Ovary (tissue), 9 donors: ENCODE measurements around the gene UQCC2. TPM values are rescaled to one million over a fixed set of nuclear protein-coding genes. Genes with fewer than 3 reads are reported as not detected.

Experiments used
- DNase-seq, 5 donors: peaks; one replicate each; pipeline ENCODE4 v3.0.0-alpha.2; 2019 to 2020
- H3K27ac ChIP-seq, 2 donors: fragments of 200-600 bp; one replicate each; pipeline versions ENCODE4 v1.5.1 to v1.8.0; 2019 to 2022
- H3K27me3 ChIP-seq: fragments of 200-600 bp; one replicate; pipeline ENCODE4 v1.8.0; 2022
- H3K36me3 ChIP-seq: fragments of 200-600 bp; sonication (generic); one replicate; pipeline ENCODE4 v1.5.1; 2019
- H3K4me1 ChIP-seq: one replicate; pipeline ENCODE4 v1.8.1; 2013; ENCODE audit warnings: mild to moderate bottlenecking, moderate library complexity; ENCODE audit not compliant: insufficient read depth
- H3K4me3 ChIP-seq: fragments of 200-600 bp; sonication (generic); one replicate; pipeline ENCODE4 v1.5.1; 2017
- H3K9me3 ChIP-seq, 2 donors: fragments of 200-600 bp in 1 of 2; sonication (generic) in 1 of 2; one replicate each; pipeline versions ENCODE4 v1.5.1 to v1.8.1; 2013 to 2019; ENCODE audit warnings: mild to moderate bottlenecking in 1 of 2, moderate library complexity in 1 of 2
- EP300 ChIP-seq: sonication (generic); formaldehyde crosslinking; IDR thresholded peaks from one replicate; pipeline ENCODE4 v1.6.1; 2017; ENCODE audit warnings: antibody characterized with exemption
- POLR2A ChIP-seq: fragments of 450-650 bp; IDR thresholded peaks from one replicate; pipeline ENCODE4 v1.6.1; 2017; ENCODE audit warnings: antibody characterized with exemption, mild to moderate bottlenecking, moderate library complexity
- WGBS, 3 donors: extraction: QIAGEN DNeasy Blood & Tissue Kit in 1 of 3; methylation state at CpG; one replicate each; pipeline versions ENCODE4 v1.1.5 to v1.1.7; 2013 to 2017; 5-methylcytosine and 5-hydroxymethylcytosine counted together
- intact Hi-C, 4 donors: fragments of 100-400 bp; cut with DNase I; formaldehyde crosslinking; loops; one replicate each; pipeline versions ENCODE4 v1.11.0 to v1.15.1; 2022 to 2023
- polyA plus RNA-seq, 2 donors: library from polyadenylated mRNA; stranded (reverse); fragments of 200-250 nt in 1 of 2; fragments of 350-450 nt in 1 of 2; fragmentation: Illumina TruSeq in 1 of 2; extraction: RNeasy Lipid Tissue Mini Kit (QIAGEN cat#74804) in 1 of 2; gene quantifications; one replicate each; pipeline ENCODE4 v1.2.3, GENCODE V29; 2013 to 2014
- total RNA-seq, 7 donors: library from RNA; depleted of rRNA in 2 of 7; stranded (reverse); fragments of >200 nt in 2 of 7; fragmentation: NEBNext Ultra II Directional in 3 of 7; extraction: Animal tissue kit (Norgen Biotek cat#: 25700) in 3 of 7; gene quantifications; one replicate each; pipeline versions ENCODE4 v1.1.0 to v1.2.4, GENCODE V29; 2016 to 2023
- TF ChIP-seq, protein P1 (sequence below), 3 donors: fragments of 450-650 bp in 2 of 3; fragments of 200-600 bp in 1 of 3; IDR thresholded peaks; one replicate each; pipeline versions ENCODE4 v1.5.1 to v1.8.0; 2016 to 2022; ENCODE audit warnings: antibody characterized with exemption in 3 of 3, mild to moderate bottlenecking in 1 of 3
- donor health status: DM: no; HTN: no; CAD: no; lungs with moderate emphysema.
- donor health status: DM: no; HTN: no; CAD: no.
- donor health status: Bipolar disorder and iron deficiency.
- donor health status: DM: yes; HTN: yes; CAD: no.
- donor health status: DM: no; HTN: no; CAD: no.
- donor health status: DM: yes; HTN: yes; CAD: no.

The UQCC2 gene
- total and polyA plus RNA-seq, 9 donors = 9.1 to 65.2 (median 38.0) TPM

DNA sequence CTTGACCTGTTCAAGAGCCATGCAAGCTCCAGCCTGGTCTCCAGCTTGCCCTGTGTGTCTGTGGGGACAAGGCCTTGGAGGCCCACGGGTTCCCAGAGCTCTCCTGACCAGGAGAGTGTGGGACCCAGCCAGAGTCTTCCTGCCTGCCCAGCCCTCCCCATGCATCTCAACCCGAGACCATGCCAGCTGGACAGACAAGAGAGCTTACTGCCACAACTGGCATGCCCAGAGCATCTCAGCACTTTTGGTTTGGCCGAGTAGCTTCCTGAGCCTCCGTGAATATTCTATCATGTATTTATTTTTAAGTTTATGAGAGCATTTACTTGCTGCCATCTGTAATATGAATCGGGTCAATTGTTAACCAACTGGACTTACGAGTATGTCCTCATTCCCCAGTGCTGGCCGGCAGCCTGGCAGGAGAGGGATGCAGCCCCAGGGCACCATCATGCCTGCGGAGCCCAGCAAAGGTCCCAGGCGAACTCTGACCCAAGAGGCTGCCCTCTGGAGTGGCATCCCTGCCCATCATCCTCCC lies 20.3 kb upstream of the UQCC2 start:
- Histone ChIP-seq H3K4me3 (no peak overlapping the region), H3K27ac (no peak overlapping the region), H3K9me3 (no peaks in the 10 kb centered on the region), H3K4me1 (no peaks in the 10 kb centered on the region), H3K36me3 (no peaks in the 10 kb centered on the region), H3K27me3 (no peaks in the 10 kb centered on the region)
- TF ChIP-seq POLR2A = no peak
- no peak for TF ChIP-seq EP300
- TF ChIP-seq, protein P1, sequence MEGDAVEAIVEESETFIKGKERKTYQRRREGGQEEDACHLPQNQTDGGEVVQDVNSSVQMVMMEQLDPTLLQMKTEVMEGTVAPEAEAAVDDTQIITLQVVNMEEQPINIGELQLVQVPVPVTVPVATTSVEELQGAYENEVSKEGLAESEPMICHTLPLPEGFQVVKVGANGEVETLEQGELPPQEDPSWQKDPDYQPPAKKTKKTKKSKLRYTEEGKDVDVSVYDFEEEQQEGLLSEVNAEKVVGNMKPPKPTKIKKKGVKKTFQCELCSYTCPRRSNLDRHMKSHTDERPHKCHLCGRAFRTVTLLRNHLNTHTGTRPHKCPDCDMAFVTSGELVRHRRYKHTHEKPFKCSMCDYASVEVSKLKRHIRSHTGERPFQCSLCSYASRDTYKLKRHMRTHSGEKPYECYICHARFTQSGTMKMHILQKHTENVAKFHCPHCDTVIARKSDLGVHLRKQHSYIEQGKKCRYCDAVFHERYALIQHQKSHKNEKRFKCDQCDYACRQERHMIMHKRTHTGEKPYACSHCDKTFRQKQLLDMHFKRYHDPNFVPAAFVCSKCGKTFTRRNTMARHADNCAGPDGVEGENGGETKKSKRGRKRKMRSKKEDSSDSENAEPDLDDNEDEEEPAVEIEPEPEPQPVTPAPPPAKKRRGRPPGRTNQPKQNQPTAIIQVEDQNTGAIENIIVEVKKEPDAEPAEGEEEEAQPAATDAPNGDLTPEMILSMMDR (IDR thresholded peaks at IDR 0.05) = no peak
- intact Hi-C loops = no loop called here
- DNase-seq = no peak
- 78 to 90% (median 89%) methylated on average over 8 to 9 of the region's 9 CpGs for WGBS, 3 donors

DNA sequence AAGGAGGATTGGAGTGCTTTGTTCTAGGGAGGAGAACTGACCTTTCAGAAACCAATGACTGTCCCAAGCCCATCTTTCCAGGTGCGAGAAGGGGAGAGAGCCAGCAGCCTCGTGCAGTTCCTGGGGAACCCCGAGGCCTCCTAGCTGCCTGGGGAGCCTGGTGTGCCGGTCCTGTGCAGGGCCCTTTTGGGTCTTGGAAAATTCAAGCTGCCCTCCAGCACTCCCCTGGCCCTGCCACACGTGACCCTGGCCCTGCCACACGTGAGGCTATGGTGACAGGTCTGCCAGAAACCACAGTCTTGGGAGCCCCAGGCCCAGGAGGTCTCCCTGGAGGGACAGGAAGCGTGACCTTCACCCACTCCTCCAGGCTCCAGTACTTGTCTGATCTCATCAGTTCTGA lies 19.5 kb upstream of the UQCC2 start:
- no peaks in the 10 kb centered on the region for H3K27me3 ChIP-seq
- H3K4me3 ChIP-seq = no peak overlapping the region
- intact Hi-C loops = no loop called here
- no peaks in the 10 kb centered on the region for H3K36me3 ChIP-seq
- H3K9me3 ChIP-seq = no peaks in the 10 kb centered on the region
- TF ChIP-seq EP300 = no peak
- TF ChIP-seq POLR2A = no peak
- TF ChIP-seq, protein P1 (IDR thresholded peaks at IDR 0.05) = no peak
- no peak for DNase-seq
- WGBS, 3 donors = 69 to 88% (median 83%) methylated on average over 7 of the region's 7 CpGs
- H3K27ac ChIP-seq = no peak overlapping the region
- no peaks in the 10 kb centered on the region for H3K4me1 ChIP-seq

DNA sequence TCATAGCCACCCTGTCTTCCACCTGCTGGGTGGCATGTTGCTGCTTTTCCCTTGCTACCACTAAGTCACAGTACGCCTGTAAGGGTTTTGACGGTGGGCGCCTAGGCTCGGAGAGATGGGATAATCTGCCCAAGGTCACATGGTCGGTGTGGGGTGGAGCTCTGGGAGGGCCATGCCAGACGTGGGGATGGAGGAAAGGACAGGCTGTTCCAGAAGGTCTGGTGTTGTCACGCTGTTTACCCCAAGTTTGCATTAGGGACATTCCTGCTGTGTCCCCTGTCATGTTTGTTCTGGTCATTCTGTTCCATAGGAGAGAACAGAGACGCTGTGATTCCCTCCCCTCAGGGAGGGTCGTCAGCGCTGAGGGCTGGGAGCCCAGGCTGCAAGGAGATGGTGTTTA lies 19.1 kb upstream of the UQCC2 start:
- intact Hi-C loops = no loop called here
- TF ChIP-seq EP300 (no peak), POLR2A (no peak)
- TF ChIP-seq, protein P1 (IDR thresholded peaks at IDR 0.05) = no peak
- no peak for DNase-seq
- WGBS, 3 donors = 60 to 80% (median 70%) methylated on average over 10 of the region's 10 CpGs
- Histone ChIP-seq H3K4me3 (no peak overlapping the region), H3K4me1 (no peaks in the 10 kb centered on the region), H3K27ac (no peak overlapping the region), H3K9me3 (no peaks in the 10 kb centered on the region), H3K27me3 (no peaks in the 10 kb centered on the region), H3K36me3 (no peaks in the 10 kb centered on the region)

DNA sequence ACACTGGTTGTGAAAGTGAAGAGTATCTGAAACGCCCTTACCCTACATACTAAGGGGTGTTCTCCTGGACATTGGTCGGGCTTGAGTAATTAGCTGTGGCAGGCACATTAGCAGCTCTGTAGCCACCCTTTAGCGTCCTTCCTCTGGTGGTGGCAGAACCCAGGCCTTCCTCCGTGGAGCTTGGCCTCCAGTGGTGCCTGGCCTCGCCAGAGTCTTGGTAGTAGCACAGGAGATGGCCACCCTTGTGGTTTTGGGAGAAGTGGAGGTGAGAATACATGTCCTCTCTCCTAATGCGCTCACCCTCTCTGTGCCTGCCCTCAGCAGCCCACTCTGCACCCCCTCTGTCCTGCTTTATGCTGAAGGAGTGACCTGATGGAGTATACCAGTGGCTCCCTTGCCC lies 17.6 kb upstream of the UQCC2 start:
- no peak overlapping the region for H3K27ac ChIP-seq
- no peak overlapping the region for H3K4me3 ChIP-seq
- WGBS, 3 donors = 93 to 98% (median 94%) methylated on average over 6 of the region's 6 CpGs
- H3K9me3 ChIP-seq = no peaks in the 10 kb centered on the region
- no peaks in the 10 kb centered on the region for H3K36me3 ChIP-seq
- no peak for TF ChIP-seq POLR2A
- H3K27me3 ChIP-seq = no peaks in the 10 kb centered on the region
- intact Hi-C loops = no loop called here
- no peaks in the 10 kb centered on the region for H3K4me1 ChIP-seq
- DNase-seq = no peak

DNA sequence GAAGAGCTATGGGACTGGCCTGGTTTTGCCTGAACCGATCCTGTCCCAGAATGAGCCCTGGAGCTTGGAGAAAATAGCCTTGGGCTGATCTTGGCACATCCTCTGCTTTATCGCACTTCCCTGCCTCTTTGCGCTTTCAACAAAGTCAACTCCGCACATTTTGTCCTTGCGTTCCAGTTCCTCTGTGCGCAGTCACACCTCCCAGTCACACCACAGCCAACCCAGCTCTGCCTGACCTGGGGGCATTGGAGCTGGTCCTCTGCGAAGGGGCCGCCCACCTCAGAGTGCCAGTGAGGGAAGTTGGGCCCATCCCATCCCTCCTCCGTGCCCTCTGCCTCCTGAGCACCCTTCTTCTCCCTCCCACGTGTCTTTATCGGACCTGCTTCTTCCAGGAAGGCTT lies 16.9 kb upstream of the UQCC2 start:
- Histone ChIP-seq H3K4me1 (peaks cover 4% of the 10 kb centered on the region), H3K9me3 (no peaks in the 10 kb centered on the region), H3K4me3 (no peak overlapping the region), H3K36me3 (no peaks in the 10 kb centered on the region), H3K27me3 (no peaks in the 10 kb centered on the region), H3K27ac (no peak overlapping the region)
- no peak for DNase-seq
- TF ChIP-seq, protein P1 (IDR thresholded peaks at IDR 0.05) = no peak
- no peak for TF ChIP-seq EP300
- TF ChIP-seq POLR2A = no peak
- WGBS, 3 donors = 82 to 89% (median 87%) methylated on average over 11 of the region's 11 CpGs
- intact Hi-C loops = no loop called here
